CD4-positive, alpha-beta T cell treated with Interleukin-21 for 1 hour (primary cell): ENCODE measurements around the gene DHX58.
"Not testable (repeated sequence)": the region's sequence is repeated elsewhere in the genome, so short reads cannot be mapped to it uniquely, and the experiment has no call there.

Experiments
- DNase-seq: peaks from one replicate; pipeline ENCODE4 v3.0.0-alpha.2; 2020

DHX58 gene

GRCh38 chr17:42112552-42113176 lies at the start of gene DHX58:
Gene DHX58, minus strand, starts transcription at chr17:42112714. Its CDS starts 822 bp downstream, at chr17:42111892.
- peak; percentile 89 for DNase-seq

GRCh38 chr17:42160531-42160910 lies 48.0 kb upstream of the DHX58 start:
- DNase-seq = no peak

GRCh38 chr17:42159796-42160530 lies 47.4 kb upstream of the DHX58 start:
- no peak for DNase-seq

- DNase-seq = no peak
These were observed 43.1 kb upstream of the DHX58 start for GRCh38 chr17:42155614-42156045.

GRCh38 chr17:42153919-42154742 lies 41.6 kb upstream of the DHX58 start:
- DNase-seq = peak; percentile 28

GRCh38 chr17:42146911-42147607 lies 34.5 kb upstream of the DHX58 start:
- DNase-seq = no peak

- not testable (repeated sequence) for DNase-seq
These were observed 30.6 kb upstream of the DHX58 start for GRCh38 chr17:42143138-42143537.

- DNase-seq = no peak
These were observed 29.9 kb upstream of the DHX58 start for GRCh38 chr17:42142371-42142896.

- no peak for DNase-seq
These were observed 28.9 kb upstream of the DHX58 start for GRCh38 chr17:42141382-42141781.

- DNase-seq = not testable (repeated sequence)
These were observed 28.2 kb upstream of the DHX58 start for GRCh38 chr17:42140690-42141089.

GRCh38 chr17:42138749-42139492 lies 26.4 kb upstream of the DHX58 start:
- DNase-seq = no peak

- DNase-seq = no peak
These were observed 24.1 kb upstream of the DHX58 start for GRCh38 chr17:42136654-42137051.

GRCh38 chr17:42135664-42136653 lies 23.4 kb upstream of the DHX58 start:
- no peak for DNase-seq

- DNase-seq = no peak
These were observed 22.6 kb upstream of the DHX58 start for GRCh38 chr17:42135151-42135550.

- peak; percentile 16 for DNase-seq
These were observed 21.0 kb upstream of the DHX58 start for GRCh38 chr17:42133461-42134041.

GRCh38 chr17:42132941-42133340 lies 20.4 kb upstream of the DHX58 start:
- DNase-seq = no peak

GRCh38 chr17:42131981-42132432 lies 19.5 kb upstream of the DHX58 start:
- no peak for DNase-seq

GRCh38 chr17:42131232-42131631 lies 18.7 kb upstream of the DHX58 start:
- no peak for DNase-seq

- no peak for DNase-seq
These were observed 17.9 kb upstream of the DHX58 start for GRCh38 chr17:42130310-42130936.
